Measurements from ENCODE around the gene WIPF3.

- TF ChIP-seq CTCF (IDR thresholded peaks at IDR 0.05; ENCODE audit: insufficient read depth, low read length) (no peak), POLR2AphosphoS5 (IDR thresholded peaks at IDR 0.05; ENCODE audit: low read depth) (no peak), GABPA (IDR thresholded peaks at IDR 0.05; ENCODE audit: low read depth) (no peak), REST (IDR thresholded peaks at IDR 0.05; ENCODE audit: insufficient replicate concordance, low read depth) (no peak)
Observed at GRCh38 chr7:29955075-29955792, 148.9 kb downstream of the WIPF3 start.

Data from HL-60 (cell line).